ENCODE results near the gene KCTD18.

DNA sequence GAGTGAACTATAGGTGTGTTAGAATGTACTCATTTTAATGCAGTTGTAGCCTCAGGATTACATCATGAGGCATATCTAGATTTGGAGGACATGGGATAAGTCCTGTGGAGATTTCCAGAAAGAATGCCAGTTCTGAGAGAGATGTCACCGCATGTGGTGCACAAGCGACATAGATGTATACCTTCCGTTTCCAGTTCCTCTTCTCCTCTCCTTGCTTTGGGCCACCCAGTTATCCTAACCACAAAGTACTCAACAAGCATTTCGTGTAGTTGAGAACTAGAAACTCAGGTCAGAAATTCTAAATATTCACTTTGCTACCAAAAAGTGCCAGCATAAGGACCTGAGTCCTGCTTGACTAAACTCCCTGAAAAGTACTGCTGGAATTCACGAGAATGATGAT is 66.5 kb downstream of the KCTD18 start:
- TF ChIP-seq, protein P1, sequence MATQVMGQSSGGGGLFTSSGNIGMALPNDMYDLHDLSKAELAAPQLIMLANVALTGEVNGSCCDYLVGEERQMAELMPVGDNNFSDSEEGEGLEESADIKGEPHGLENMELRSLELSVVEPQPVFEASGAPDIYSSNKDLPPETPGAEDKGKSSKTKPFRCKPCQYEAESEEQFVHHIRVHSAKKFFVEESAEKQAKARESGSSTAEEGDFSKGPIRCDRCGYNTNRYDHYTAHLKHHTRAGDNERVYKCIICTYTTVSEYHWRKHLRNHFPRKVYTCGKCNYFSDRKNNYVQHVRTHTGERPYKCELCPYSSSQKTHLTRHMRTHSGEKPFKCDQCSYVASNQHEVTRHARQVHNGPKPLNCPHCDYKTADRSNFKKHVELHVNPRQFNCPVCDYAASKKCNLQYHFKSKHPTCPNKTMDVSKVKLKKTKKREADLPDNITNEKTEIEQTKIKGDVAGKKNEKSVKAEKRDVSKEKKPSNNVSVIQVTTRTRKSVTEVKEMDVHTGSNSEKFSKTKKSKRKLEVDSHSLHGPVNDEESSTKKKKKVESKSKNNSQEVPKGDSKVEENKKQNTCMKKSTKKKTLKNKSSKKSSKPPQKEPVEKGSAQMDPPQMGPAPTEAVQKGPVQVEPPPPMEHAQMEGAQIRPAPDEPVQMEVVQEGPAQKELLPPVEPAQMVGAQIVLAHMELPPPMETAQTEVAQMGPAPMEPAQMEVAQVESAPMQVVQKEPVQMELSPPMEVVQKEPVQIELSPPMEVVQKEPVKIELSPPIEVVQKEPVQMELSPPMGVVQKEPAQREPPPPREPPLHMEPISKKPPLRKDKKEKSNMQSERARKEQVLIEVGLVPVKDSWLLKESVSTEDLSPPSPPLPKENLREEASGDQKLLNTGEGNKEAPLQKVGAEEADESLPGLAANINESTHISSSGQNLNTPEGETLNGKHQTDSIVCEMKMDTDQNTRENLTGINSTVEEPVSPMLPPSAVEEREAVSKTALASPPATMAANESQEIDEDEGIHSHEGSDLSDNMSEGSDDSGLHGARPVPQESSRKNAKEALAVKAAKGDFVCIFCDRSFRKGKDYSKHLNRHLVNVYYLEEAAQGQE (IDR thresholded peaks at IDR 0.05; ENCODE audit: insufficient read depth in 1 of 2, low read depth in 2 of 2, low read length in 2 of 2): no peak
- TF ChIP-seq SIN3A (IDR thresholded peaks at IDR 0.05; ENCODE audit: borderline replicate concordance, insufficient read depth, low read length): no peak
- no peak for TF ChIP-seq TAF1 (IDR thresholded peaks at IDR 0.05; ENCODE audit: borderline replicate concordance, insufficient read depth, low read length)
- no peak for TF ChIP-seq POLR2AphosphoS5 (IDR thresholded peaks at IDR 0.05; ENCODE audit: low read depth, low read length)
